DMS 273 treated with DMSO at 0.1 percent for 48 hours (cell line): ENCODE results near the gene DUOX2.
"Not testable (repeated sequence)": the region's sequence is repeated elsewhere in the genome, so short reads cannot be mapped to it uniquely, and the experiment has no call there.

Experiments used
- DNase-seq: peaks from one replicate; lab custom pipeline; 2025; lab: John Stamatoyannopoulos, UW

The DUOX2 gene

DNA sequence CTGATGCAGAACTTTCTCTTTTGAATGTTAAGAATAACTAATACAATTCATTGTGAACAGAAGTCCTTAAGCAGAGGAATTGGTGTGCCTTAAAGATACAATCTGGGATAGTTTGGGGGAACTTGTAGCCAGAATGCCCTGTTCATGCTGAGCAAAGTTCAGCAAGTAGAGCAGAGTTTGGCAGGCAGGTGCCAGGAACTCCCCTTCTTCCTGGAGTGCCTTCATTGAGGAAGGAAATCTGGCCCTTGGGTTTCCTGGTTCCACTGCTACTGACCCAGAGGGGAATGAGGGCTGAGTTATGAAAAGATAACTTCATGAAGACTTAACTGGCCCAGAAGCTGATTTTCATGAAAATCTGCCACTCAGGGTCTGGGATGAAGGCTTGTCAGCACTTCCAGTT is 40.4 kb downstream of the DUOX2 start:
- DNase-seq: not testable (repeated sequence)

DNA sequence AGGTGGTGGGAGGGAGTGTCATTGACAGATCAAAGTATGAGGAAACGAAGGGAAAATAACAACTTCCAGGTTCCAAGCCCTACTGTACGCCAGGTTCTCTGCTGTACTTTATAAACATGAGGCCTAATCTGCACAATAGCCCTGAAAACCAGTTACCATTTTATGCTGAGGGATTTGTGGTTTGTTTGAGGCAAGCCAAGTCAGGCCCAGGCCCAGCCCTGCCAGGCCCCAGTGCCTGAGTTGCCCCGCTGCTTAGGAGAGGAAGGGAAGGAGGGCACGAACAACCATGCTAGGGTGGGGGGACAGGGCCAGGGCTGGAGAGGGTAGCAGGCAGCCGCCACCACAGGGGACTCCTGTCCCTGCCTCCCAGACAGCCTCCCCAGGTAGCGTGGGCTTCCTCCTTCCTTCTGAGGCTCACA is 44.0 kb downstream of the DUOX2 start:
- not testable (repeated sequence) for DNase-seq

DNA sequence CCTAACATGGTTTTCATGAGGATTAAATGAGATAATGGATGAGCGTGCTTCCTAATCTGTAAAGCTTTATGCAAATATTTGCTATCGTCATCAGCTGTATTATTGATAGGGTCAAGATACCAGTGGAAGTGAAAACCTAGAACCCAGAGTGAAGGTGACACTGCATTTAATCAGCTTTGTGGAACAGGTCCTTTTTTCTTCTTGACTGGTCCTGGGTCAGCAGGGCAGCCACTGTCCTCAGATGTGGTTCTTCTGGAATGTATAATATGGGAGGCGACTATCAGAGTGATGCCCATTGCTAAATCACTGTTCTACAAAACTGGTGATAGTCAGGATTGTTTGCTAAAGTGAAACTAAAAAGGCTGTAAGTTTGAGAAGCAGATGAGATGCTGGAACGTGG is 49.6 kb downstream of the DUOX2 start:
- DNase-seq: no peak

DNA sequence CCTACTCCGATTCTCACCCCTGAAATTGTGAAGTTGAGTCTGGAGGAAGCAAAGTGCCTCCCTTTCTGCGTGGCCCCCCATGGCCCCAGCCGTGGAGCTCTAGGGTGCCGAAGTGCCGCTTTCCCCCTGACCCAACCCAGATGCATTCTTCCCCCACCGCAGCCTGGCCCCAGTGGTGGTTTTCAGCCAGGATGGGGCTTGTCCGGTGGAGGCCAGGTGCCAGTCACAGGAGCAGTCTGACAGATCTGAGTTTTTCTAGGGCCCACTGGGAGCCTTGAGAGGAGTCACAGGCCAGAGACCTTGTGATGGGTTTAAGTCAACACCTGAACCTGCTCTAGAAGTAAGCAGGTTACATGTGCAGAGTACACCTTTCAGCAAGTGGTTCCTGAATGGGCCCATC is 51.7 kb downstream of the DUOX2 start:
- not testable (repeated sequence) for DNase-seq

DNA sequence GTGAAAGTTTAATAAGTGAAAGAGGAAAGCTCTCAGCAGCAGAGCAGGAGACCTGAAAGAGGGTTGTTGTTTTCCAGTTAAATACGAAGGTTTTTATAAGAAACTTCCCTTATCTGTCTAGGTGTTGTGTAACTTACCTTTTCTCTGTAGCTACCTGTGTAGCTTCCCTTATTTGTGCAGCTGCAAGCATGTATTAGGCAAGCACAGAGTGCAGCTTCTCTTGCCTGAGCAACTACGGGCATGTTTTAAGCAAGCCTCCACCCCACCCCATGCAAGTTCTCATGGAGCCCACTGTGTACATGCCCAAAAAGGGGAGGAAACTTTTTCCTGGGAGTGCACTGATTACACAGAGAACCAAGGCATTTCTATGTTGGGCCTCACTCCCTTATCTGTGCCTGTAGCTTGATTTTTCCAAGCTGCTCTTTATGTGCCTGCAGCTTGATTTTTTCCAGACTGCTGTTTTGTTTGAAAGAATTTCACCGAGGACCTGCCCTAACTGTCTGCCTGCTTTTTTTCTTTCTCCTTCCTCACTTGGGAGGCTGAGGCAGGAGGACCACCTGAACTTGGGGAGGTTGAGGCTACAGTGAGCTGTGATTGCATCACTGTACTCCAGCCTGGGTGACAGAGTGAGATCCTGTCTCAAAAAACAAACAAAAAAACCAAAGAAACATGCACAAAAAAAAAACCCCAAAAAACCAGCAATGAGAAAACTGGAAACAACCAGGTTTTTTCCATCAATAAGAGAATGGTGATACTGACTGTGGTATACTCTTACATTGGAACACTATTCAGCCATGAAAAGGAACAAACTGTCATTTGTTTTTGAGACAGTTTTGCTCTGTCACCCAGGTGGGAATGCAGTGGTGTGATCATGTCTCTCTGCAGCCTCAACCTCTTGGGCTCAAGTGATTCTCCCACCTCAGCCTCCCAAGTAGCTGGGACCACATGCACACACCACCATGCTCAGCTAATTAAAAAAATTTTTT is 55.0 kb downstream of the DUOX2 start:
- not testable (repeated sequence) for DNase-seq

DNA sequence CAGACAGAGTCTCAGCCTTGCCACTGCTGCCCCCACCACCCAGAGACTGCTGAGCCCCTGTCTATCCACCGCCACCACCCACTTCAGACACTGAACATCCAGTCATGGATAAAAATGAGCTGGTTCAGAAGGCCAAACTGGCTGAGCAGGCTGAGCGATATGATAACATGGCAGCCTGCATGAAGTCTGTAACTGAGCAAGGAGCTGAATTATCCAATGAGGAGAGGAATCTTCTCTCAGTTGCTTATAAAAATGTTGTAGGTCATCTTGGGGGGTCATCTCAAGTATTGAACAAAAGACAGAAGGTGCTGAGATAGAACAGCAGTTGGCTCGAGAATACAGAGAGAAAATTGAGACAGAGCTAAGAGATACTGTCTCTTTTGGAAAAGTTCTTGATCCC is 61.3 kb downstream of the DUOX2 start:
- DNase-seq: not testable (repeated sequence)

DNA sequence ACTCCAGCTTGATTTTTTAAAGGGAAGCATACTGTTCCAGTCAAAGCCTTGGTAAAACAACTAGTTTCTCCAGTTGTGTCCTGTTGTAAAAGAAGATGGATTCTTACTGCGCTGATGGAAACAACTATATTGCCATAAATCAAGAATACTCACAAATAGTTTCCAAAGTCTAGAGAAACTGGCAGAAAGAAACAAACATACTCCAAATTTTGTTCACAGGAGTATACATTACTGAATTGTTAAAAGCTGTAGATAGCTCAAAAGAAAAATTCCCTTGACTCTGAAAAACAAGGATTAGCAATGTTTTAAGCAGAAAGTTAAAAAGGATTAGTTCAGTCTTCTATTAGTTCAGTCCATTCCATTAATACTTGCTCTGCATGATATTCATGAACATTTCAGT is 63.4 kb downstream of the DUOX2 start:
- DNase-seq: no peak

DNA sequence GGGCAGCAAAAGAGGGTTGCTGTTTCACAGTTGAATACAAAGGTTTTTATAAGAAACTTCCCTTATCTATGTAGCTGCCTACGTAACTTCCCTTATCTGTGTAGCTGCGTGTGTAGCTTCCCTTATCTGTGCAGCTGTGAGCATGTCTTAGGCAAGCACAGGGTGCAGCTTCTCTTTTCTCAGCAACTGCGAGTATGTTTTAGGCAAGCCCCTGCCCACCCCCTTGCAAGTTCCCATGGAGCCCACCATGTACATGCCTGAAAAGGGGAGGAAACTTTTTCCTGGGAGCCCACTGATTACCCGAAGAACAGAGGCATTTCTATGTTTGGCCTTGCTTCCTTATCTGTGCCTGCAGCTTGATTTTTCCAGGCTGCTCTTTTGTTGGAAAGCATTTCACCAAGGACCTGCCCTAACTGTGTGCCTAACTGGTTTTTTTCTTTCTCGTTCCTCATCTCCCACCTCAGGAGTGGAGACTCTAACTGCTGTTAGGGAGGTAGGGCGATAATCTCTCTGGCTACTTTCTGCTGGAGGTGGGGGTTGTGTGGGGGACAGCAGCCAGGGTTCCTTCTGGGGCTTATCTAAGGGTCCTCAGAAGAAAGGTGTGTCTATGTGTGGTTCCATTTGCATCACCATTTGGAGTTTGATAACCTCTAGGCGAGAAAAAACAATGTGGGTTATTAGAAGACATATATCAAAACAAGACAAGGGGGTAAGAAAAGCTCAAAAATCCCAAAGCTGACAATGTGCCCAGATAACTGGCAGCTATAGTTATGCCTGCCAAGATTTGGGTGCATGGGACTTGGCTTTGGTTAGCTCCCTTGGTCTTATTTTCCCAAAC is 65.0 kb downstream of the DUOX2 start:
- no peak for DNase-seq

DNA sequence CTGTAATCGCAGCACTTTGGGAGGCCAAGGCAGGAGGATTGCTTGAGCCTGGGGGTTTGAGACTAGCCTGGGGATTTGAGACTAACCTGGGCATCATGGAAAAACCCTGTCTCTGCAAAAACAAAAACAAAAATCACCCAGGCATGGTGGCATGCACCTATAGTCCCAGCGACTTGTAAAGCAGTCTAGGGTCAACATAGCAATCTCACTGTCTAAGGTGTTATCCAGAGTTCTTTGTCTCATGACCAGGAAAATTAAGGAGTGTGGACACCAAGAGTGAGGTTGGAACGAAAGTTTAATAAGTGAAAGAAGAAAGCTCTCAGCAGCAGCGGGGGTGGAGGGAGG is 65.6 kb downstream of the DUOX2 start:
- DNase-seq: not testable (repeated sequence)

DNA sequence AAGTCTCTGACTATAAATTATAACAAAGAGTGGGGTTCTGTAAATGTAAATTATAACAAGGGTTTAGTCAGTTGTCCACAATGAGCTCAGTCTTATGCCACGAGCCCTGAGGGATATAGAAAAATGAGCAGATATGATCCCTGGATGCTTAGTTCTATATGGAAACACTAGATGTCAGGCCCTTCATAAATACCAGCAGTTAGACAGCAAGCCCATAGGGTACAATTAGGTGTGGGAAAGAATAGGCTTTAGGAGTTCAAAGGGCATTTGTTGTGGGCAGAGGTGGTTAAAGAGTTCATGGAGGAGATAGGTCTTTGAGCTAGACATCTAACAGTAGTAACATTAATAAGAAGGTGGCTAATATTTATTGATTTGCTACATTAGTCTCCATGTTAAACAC is 69.7 kb downstream of the DUOX2 start:
- DNase-seq: not testable (repeated sequence)

DNA sequence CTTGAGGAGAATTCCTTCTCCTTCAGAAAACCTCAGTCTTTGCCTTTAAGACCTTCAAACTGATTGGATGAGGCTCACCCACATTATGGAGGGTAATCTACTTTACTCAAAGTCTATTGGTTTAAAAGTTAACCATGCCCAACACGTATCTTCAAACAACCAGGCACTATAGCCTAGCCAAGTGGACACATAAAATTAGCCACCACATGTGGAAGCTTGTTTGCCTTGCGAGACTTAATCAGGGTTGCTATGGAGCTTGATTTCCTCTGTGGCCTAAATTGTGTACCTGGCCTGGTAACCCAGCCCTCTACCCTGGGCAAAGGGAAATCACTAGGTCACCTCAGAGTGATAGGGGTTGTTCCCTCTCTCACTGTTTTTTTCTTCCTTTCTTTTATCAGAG is 71.1 kb downstream of the DUOX2 start:
- not testable (repeated sequence) for DNase-seq
